Activated CD8-positive, alpha-beta T cell treated with anti-CD3 and anti-CD28 coated beads for 36 hours (primary cell): ENCODE measurements around the gene SVOP. TPM values are rescaled to one million over a fixed set of nuclear protein-coding genes. Genes with fewer than 3 reads are reported as not detected.
"Not testable (repeated sequence)": the region's sequence is repeated elsewhere in the genome, so short reads cannot be mapped to it uniquely, and the experiment has no call there.

Experiments
- ATAC-seq: fragments of 200-7000 bp; cut with Tn5 transposase; one replicate; pipeline ENCODE4 v1.10.0; 2021; ENCODE audit warnings: mild to moderate bottlenecking, moderate library complexity
- CTCF ChIA-PET: fragments of 350-600 bp; sonication (Branson Sonifier 250); formaldehyde crosslinking; loops from one replicate; lab custom pipeline; 2021; ENCODE audit warnings: antibody characterized with exemption; lab: Charles Lee
- POLR2A ChIA-PET: fragments of 350-600 bp; sonication (Branson Sonifier 250); formaldehyde crosslinking; loops from one replicate; lab custom pipeline; 2021; ENCODE audit warnings: antibody characterized with exemption; lab: Charles Lee
- DNase-seq: peaks from one replicate; pipeline ENCODE4 v3.0.0-alpha.2; 2020
- H3K27ac Mint-ChIP-seq: one replicate; pipeline ENCODE4 v1.8.0; 2021; ENCODE audit warnings: mild to moderate bottlenecking, mixed read lengths
- H3K27me3 Mint-ChIP-seq: one replicate; pipeline ENCODE4 v1.8.0; 2021; ENCODE audit warnings: mixed read lengths
- H3K36me3 Mint-ChIP-seq: one replicate; pipeline ENCODE4 v1.8.0; 2021; ENCODE audit warnings: low read depth, mixed read lengths
- H3K4me1 Mint-ChIP-seq: one replicate; pipeline ENCODE4 v1.8.0; 2021; ENCODE audit warnings: low read depth, mixed read lengths
- H3K4me3 Mint-ChIP-seq: one replicate; pipeline ENCODE4 v1.8.0; 2021; ENCODE audit warnings: mild to moderate bottlenecking, moderate library complexity, mixed read lengths
- H3K9me3 Mint-ChIP-seq: one replicate; pipeline ENCODE4 v1.8.0; 2021; ENCODE audit warnings: mixed read lengths
- CTCF ChIP-seq: fragments of 200-600 bp; IDR thresholded peaks from one replicate; pipeline ENCODE4 v1.8.0; 2022; ENCODE audit warnings: antibody characterized with exemption, mild to moderate bottlenecking
- intact Hi-C: fragments of 100-400 bp; cut with micrococcal nuclease; formaldehyde crosslinking; loops from one replicate; pipeline ENCODE4 v1.10.0; 2022
- total RNA-seq, 2 experiments: library from RNA; stranded (reverse); gene quantifications; one replicate each; pipeline ENCODE4 v1.2.3, GENCODE V29; 2021

The SVOP gene
- total RNA-seq, 2 experiments from 2014 or later, result not detected

- no peak overlapping the region for H3K4me3 Mint-ChIP-seq
- ATAC-seq (peak; percentile 34), DNase-seq (peak; percentile 7)
- H3K36me3 Mint-ChIP-seq, result no peaks in the 10 kb centered on the region
- intact Hi-C loops, result no loop called here
- ChIA-PET CTCF (interaction anchor here (2.9 kb wide), 1 partner anchor 8 kb away, joined by 14 read pairs; no protein-coding TSS in a partner anchor), POLR2A (no interaction called here)
- no peaks in the 10 kb centered on the region for H3K9me3 Mint-ChIP-seq
- no peaks in the 10 kb centered on the region for H3K4me1 Mint-ChIP-seq
- no peak overlapping the region for H3K27ac Mint-ChIP-seq
- no peak for TF ChIP-seq CTCF
- no peaks in the 10 kb centered on the region for H3K27me3 Mint-ChIP-seq
Measured at GRCh38 chr12:108875682-108876361, 145.0 kb downstream of the SVOP start.

- DNase-seq, result no peak
- ATAC-seq, result no peak
- no peak for TF ChIP-seq CTCF
- H3K36me3 Mint-ChIP-seq, result no peaks in the 10 kb centered on the region
- ChIA-PET POLR2A (no interaction called here), CTCF (interaction anchor here (2.9 kb wide), 1 partner anchor 9 kb away, joined by 14 read pairs; no protein-coding TSS in a partner anchor)
- no peak overlapping the region for H3K4me3 Mint-ChIP-seq
- no peaks in the 10 kb centered on the region for H3K4me1 Mint-ChIP-seq
- intact Hi-C loops, result no loop called here
- H3K27me3 Mint-ChIP-seq, result no peaks in the 10 kb centered on the region
- no peaks in the 10 kb centered on the region for H3K9me3 Mint-ChIP-seq
- no peak overlapping the region for H3K27ac Mint-ChIP-seq
Measured at GRCh38 chr12:108875280-108875679, 145.6 kb downstream of the SVOP start.

- Mint-ChIP-seq H3K4me1 (no peaks in the 10 kb centered on the region), H3K4me3 (no peak overlapping the region), H3K36me3 (no peaks in the 10 kb centered on the region), H3K9me3 (no peaks in the 10 kb centered on the region), H3K27ac (no peak overlapping the region), H3K27me3 (no peaks in the 10 kb centered on the region)
- DNase-seq (no peak), ATAC-seq (no peak)
- intact Hi-C loops, result no loop called here
- POLR2A ChIA-PET, result no interaction called here
- no peak for TF ChIP-seq CTCF
- CTCF ChIA-PET, result interaction anchor here (0.7 to 2.9 kb wide), 5 partner anchors 11 to 199 kb away, joined by 3 to 14 read pairs (median 3); partner anchors contain the start of gene SSH1
Measured at GRCh38 chr12:108868781-108869180, 152.1 kb downstream of the SVOP start.

- POLR2A ChIA-PET, H3K27me3 Mint-ChIP-seq, H3K27ac Mint-ChIP-seq, DNase-seq, H3K9me3 Mint-ChIP-seq, H3K36me3 Mint-ChIP-seq, intact Hi-C loops, H3K4me3 Mint-ChIP-seq, H3K4me1 Mint-ChIP-seq, ATAC-seq: not testable (repeated sequence)
- CTCF ChIA-PET, result interaction anchor here (1.1 to 1.8 kb wide), 2 partner anchors 18 to 84 kb away, joined by 4 read pairs; no protein-coding TSS in a partner anchor
Measured at GRCh38 chr12:108866083-108866482, 154.8 kb downstream of the SVOP start.

- ChIA-PET CTCF (no interaction called here), POLR2A (no interaction called here)
- DNase-seq (no peak), ATAC-seq (no peak)
- Mint-ChIP-seq H3K36me3 (no peaks in the 10 kb centered on the region), H3K4me1 (no peaks in the 10 kb centered on the region), H3K27me3 (no peaks in the 10 kb centered on the region), H3K27ac (no peak overlapping the region), H3K4me3 (no peak overlapping the region), H3K9me3 (no peaks in the 10 kb centered on the region)
- intact Hi-C loops, result no loop called here
- TF ChIP-seq CTCF, result no peak
Measured at GRCh38 chr12:108865169-108865568, 155.7 kb downstream of the SVOP start.
